Keratinocyte (primary cell): ENCODE results near the gene PPARGC1A. TPM values are rescaled to one million over a fixed set of nuclear protein-coding genes. Genes with fewer than 3 reads are reported as not detected.

Experiments used
- DNase-seq: peaks from one replicate; pipeline ENCODE4 v3.0.0-alpha.2; 2011; ENCODE audit warnings: low read depth, missing footprints, low spot score
- FAIRE-seq: peaks from 2 replicates; lab custom pipeline; 2011; peaks lifted over from hg19 to GRCh38; lab: Jason Lieb, UNC
- H2AFZ ChIP-seq: 2 replicates; pipeline ENCODE4 v1.6.0; 2012; ENCODE audit warnings: low read length, control low read depth, inconsistent platforms; ENCODE audit not compliant: control insufficient read depth
- H3K27ac ChIP-seq: 2 replicates; pipeline ENCODE4 v1.5.1; 2011; ENCODE audit warnings: low read length; ENCODE audit not compliant: control insufficient read depth, insufficient read depth
- H3K27me3 ChIP-seq: 3 replicates; pipeline ENCODE4 v1.6.0; 2011; ENCODE audit warnings: low read length; ENCODE audit not compliant: control insufficient read depth, insufficient read depth; ENCODE audit errors: extremely low read depth
- H3K36me3 ChIP-seq, 2 experiments: 2 replicates in 1 of 2; 3 replicates in 1 of 2; pipeline ENCODE4 v1.5.1; 2011; ENCODE audit warnings: low read length in 2 of 2, mild to moderate bottlenecking in 1 of 2; ENCODE audit not compliant: control insufficient read depth in 2 of 2, insufficient read depth in 2 of 2; ENCODE audit errors: extremely low read depth in 1 of 2
- H3K4me1 ChIP-seq: 3 replicates; pipeline ENCODE4 v1.5.1; 2011; ENCODE audit warnings: low read length; ENCODE audit not compliant: control insufficient read depth, insufficient read depth; ENCODE audit errors: extremely low read depth
- H3K4me2 ChIP-seq: 3 replicates; pipeline ENCODE4 v1.6.0; 2011; ENCODE audit warnings: low read depth, low read length; ENCODE audit not compliant: control insufficient read depth, insufficient read depth; ENCODE audit errors: extremely low read depth
- H3K4me3 ChIP-seq, 3 experiments: fragments of 200-600 bp in 1 of 3; sonication (generic) in 1 of 3; 2 replicates in 2 of 3; 3 replicates in 1 of 3; pipeline ENCODE4 v1.5.1; 2011 to 2016; ENCODE audit warnings: low read length in 3 of 3, mild to moderate bottlenecking in 3 of 3, control low read depth in 2 of 3, inconsistent platforms in 1 of 3, low read depth in 1 of 3, mixed read lengths in 1 of 3, mixed run types in 1 of 3, moderate library complexity in 1 of 3; ENCODE audit not compliant: control insufficient read depth in 2 of 3, insufficient read depth in 2 of 3; ENCODE audit errors: extremely low read depth in 1 of 3
- H3K79me2 ChIP-seq: 2 replicates; pipeline ENCODE4 v1.6.0; 2012; ENCODE audit warnings: low read length; ENCODE audit not compliant: control insufficient read depth, insufficient read depth
- H3K9ac ChIP-seq: 3 replicates; pipeline ENCODE4 v1.6.0; 2011; ENCODE audit warnings: low read length; ENCODE audit not compliant: control insufficient read depth, insufficient read depth; ENCODE audit errors: extremely low read depth
- H3K9me1 ChIP-seq: 3 replicates; pipeline ENCODE4 v1.6.0; 2011; ENCODE audit warnings: low read length; ENCODE audit not compliant: control insufficient read depth, insufficient read depth; ENCODE audit errors: extremely low read depth
- H3K9me3 ChIP-seq: 2 replicates; pipeline ENCODE4 v1.5.1; 2012; ENCODE audit warnings: low read depth, low read length; ENCODE audit not compliant: control insufficient read depth
- H4K20me1 ChIP-seq: 3 replicates; pipeline ENCODE4 v1.6.0; 2011; ENCODE audit warnings: low read length; ENCODE audit not compliant: control insufficient read depth, insufficient read depth; ENCODE audit errors: extremely low read depth
- EZH2 ChIP-seq: IDR thresholded peaks from one replicate; pipeline ENCODE4 v1.6.1; 2012; ENCODE audit warnings: inconsistent platforms, mild to moderate bottlenecking, low read length, moderate library complexity
- dilution Hi-C: fragments of 300-500 bp; cut with MboI; formaldehyde crosslinking; loops from one replicate; pipeline ENCODE4 v1.7.0; 2020; ENCODE audit warnings: low sequenced_read_pairs; ENCODE audit not compliant: extremely low pct_ligation_motif_present
- polyA plus RNA-seq, 5 experiments: library from polyadenylated mRNA; depleted of rRNA in 3 of 5; stranded (reverse) in 3 of 5; stranded (forward) in 1 of 5; unstranded in 1 of 5; fragments of >200 nt; gene quantifications; 1 replicate in 1 of 5; 2 replicates in 3 of 5; 3 replicates in 1 of 5; pipeline versions ENCODE4 v1.2.1 to v1.2.3, GENCODE V29; 2011 to 2012; ENCODE audit warnings: missing spikeins in 2 of 5, low read depth in 1 of 5, low replicate concordance in 1 of 5
- TF ChIP-seq, protein P1 (sequence below), 3 experiments: IDR thresholded peaks in 1 of 3; conservative IDR thresholded peaks in 1 of 3; optimal IDR thresholded peaks in 1 of 3; 2 replicates in 2 of 3; 3 replicates in 1 of 3; pipeline versions ENCODE3 to v1.5.1; 2011; ENCODE audit warnings: low read length in 3 of 3, mild to moderate bottlenecking in 3 of 3, moderate library complexity in 2 of 3, control low read depth in 1 of 3, inconsistent platforms in 1 of 3; ENCODE audit not compliant: insufficient read depth in 2 of 3; ENCODE audit errors: extremely low read depth in 1 of 3

The PPARGC1A gene
- polyA plus RNA-seq, 1 donor (not counting 4 experiments of a cell fraction or from before 2014, with no cell fraction given): 0.18 TPM

DNA sequence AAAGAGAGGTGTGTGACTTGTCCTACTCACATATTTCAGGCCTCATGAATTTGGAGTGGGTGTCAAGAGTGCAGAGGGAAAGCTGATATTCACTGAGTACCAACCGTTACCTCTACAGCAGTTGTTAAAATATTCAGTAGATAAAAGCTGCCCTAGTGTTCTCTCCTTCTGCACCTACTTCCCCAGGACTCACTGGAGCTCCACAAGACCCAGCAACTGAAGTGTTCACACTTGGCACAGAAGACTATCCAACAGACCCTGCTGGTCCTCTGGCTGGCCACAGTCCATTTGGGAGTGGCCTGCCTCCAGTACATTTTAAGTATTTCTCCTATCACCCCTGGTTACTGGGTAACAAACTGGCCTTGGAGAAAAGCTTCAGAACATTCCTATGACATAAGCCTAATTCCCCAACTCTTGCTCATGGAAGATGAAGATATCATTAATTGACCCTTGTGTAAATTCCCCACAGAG, 70.8 kb downstream of the PPARGC1A start:
- H3K9me1 ChIP-seq: no peaks in the 10 kb centered on the region
- no peak overlapping the region for H3K4me3 ChIP-seq
- TF ChIP-seq EZH2: no peak
- TF ChIP-seq, protein P1, sequence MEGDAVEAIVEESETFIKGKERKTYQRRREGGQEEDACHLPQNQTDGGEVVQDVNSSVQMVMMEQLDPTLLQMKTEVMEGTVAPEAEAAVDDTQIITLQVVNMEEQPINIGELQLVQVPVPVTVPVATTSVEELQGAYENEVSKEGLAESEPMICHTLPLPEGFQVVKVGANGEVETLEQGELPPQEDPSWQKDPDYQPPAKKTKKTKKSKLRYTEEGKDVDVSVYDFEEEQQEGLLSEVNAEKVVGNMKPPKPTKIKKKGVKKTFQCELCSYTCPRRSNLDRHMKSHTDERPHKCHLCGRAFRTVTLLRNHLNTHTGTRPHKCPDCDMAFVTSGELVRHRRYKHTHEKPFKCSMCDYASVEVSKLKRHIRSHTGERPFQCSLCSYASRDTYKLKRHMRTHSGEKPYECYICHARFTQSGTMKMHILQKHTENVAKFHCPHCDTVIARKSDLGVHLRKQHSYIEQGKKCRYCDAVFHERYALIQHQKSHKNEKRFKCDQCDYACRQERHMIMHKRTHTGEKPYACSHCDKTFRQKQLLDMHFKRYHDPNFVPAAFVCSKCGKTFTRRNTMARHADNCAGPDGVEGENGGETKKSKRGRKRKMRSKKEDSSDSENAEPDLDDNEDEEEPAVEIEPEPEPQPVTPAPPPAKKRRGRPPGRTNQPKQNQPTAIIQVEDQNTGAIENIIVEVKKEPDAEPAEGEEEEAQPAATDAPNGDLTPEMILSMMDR (optimal IDR thresholded peaks at IDR 0.05 in 1 of 3, IDR thresholded peaks at IDR 0.05 in 1 of 3, conservative IDR thresholded peaks at IDR 0.05 in 1 of 3; ENCODE audit: extremely low read depth in 1 of 3, insufficient read depth in 2 of 3, low read length in 3 of 3): no peak
- H3K36me3 ChIP-seq: no peaks in the 10 kb centered on the region
- no peak overlapping the region for H3K9ac ChIP-seq
- H3K27me3 ChIP-seq: no peaks in the 10 kb centered on the region
- DNase-seq (no peak), FAIRE-seq (no peak)
- no peaks in the 10 kb centered on the region for H3K9me3 ChIP-seq
- no peaks in the 10 kb centered on the region for H4K20me1 ChIP-seq
- H3K4me2 ChIP-seq: no peak overlapping the region
- no peak overlapping the region for H2AFZ ChIP-seq
- no peaks in the 10 kb centered on the region for H3K4me1 ChIP-seq
- H3K79me2 ChIP-seq: no peaks in the 10 kb centered on the region
- no peak overlapping the region for H3K27ac ChIP-seq
- dilution Hi-C loops: no loop called here

DNA sequence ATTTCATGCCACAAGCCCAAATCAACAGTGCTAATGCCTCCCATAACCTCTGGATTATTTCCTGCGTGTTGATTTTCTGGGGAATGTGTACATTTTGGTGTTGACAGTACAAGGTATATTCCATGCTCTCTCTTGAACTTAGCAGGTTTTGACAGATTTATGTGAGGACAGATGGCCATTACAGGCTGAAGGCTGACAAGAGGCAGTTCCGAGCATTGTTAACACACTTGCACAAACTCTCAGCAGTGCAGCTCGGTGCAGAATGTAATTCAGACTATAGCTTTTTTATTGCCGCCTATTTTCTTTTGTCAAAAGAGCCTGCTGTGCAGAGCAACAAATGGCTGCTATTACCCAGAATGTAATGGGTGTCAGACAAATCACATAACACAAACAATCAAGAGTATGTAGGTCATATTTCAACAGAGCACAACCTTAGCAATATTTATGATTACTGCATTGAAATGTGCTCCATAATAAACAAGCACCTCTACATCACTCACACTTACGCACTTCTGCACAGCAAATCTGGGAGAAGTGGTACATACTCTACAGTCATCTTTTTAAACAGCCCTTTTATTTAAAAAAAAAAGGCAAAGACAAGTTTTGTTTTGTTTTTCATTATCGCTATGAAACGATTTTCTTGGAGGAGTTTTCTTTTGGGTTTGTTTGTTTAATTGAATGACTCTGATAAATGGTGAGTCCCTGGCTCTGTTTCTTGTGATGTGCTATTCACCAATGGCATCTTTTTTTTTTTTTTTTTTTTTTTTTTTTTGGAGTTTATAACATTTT, 71.6 kb downstream of the PPARGC1A start:
- Histone ChIP-seq H3K4me3 (no peak overlapping the region), H3K27me3 (no peaks in the 10 kb centered on the region), H3K4me1 (no peaks in the 10 kb centered on the region), H3K4me2 (no peak overlapping the region), H3K79me2 (no peaks in the 10 kb centered on the region), H3K9ac (no peak overlapping the region), H3K27ac (no peak overlapping the region), H2AFZ (no peak overlapping the region), H4K20me1 (no peaks in the 10 kb centered on the region), H3K9me1 (no peaks in the 10 kb centered on the region), H3K9me3 (no peaks in the 10 kb centered on the region), H3K36me3 (no peaks in the 10 kb centered on the region)
- TF ChIP-seq EZH2: no peak
- TF ChIP-seq, protein P1 (optimal IDR thresholded peaks at IDR 0.05 in 1 of 3, IDR thresholded peaks at IDR 0.05 in 1 of 3, conservative IDR thresholded peaks at IDR 0.05 in 1 of 3; ENCODE audit: extremely low read depth in 1 of 3, insufficient read depth in 2 of 3, low read length in 3 of 3): no peak
- dilution Hi-C loops: no loop called here
- FAIRE-seq (no peak), DNase-seq (no peak)
